Stomach (tissue), 9 donors: ENCODE results near the gene RPL12. TPM values are rescaled to one million over a fixed set of nuclear protein-coding genes. Genes with fewer than 3 reads are reported as not detected.

Experiments used
- DNase-seq, 2 donors: peaks; one replicate each; pipeline versions ENCODE4 v3.0.0 to v3.0.0-alpha.2; 2013 to 2019
- H3K27ac ChIP-seq, 5 donors: fragments of 200-600 bp in 4 of 5; sonication (generic) in 4 of 5; one replicate each; pipeline ENCODE4 v1.5.1; 2013 to 2019; ENCODE audit warnings: mild to moderate bottlenecking in 1 of 5, moderate library complexity in 1 of 5
- H3K27me3 ChIP-seq, 3 donors: fragments of 200-600 bp; sonication (generic); one replicate each; pipeline ENCODE4 v1.5.1; 2017 to 2019; ENCODE audit warnings: mixed run types in 1 of 3
- H3K36me3 ChIP-seq, 4 donors: fragments of 200-600 bp; sonication (generic); 1 replicate in 3 of 4; 2 replicates in 1 of 4; pipeline ENCODE4 v1.5.1; 2016 to 2019
- H3K4me1 ChIP-seq, 4 donors: fragments of 200-600 bp; sonication (generic); one replicate each; pipeline ENCODE4 v1.5.1; 2016 to 2019
- H3K4me3 ChIP-seq, 4 donors: fragments of 200-600 bp; sonication (generic) in 3 of 4; one replicate each; pipeline ENCODE4 v1.5.1; 2016 to 2019; ENCODE audit warnings: mild to moderate bottlenecking in 1 of 4
- H3K9me3 ChIP-seq, 4 donors: fragments of 200-600 bp; sonication (generic); one replicate each; pipeline ENCODE4 v1.5.1; 2016 to 2019
- EP300 ChIP-seq: sonication (generic); formaldehyde crosslinking; IDR thresholded peaks from one replicate; pipeline ENCODE4 v1.6.1; 2017; ENCODE audit warnings: antibody characterized with exemption
- POLR2A ChIP-seq, 4 donors: fragments of 450-650 bp; IDR thresholded peaks; one replicate each; pipeline ENCODE4 v1.6.1; 2016; ENCODE audit warnings: antibody characterized with exemption in 4 of 4, control low read depth in 2 of 4, mild to moderate bottlenecking in 1 of 4, moderate library complexity in 1 of 4
- POLR2AphosphoS5 ChIP-seq, 3 donors: sonication (generic); formaldehyde crosslinking; IDR thresholded peaks; one replicate each; pipeline ENCODE4 v1.6.1; 2016; ENCODE audit warnings: antibody characterized with exemption in 3 of 3
- WGBS, 5 donors: extraction: QIAGEN DNeasy Blood & Tissue Kit in 3 of 5; methylation state at CpG; one replicate each; pipeline versions ENCODE4 v1.1.5 to v1.1.7; 2013 to 2018; 5-methylcytosine and 5-hydroxymethylcytosine counted together
- intact Hi-C: fragments of 100-400 bp; cut with DNase I; formaldehyde crosslinking; loops from one replicate; pipeline ENCODE4 v1.15.1; 2023; ENCODE audit warnings: low total_unique reads
- polyA plus RNA-seq, 3 donors: library from polyadenylated mRNA; stranded (reverse); fragments of 200-250 nt; gene quantifications; one replicate each; pipeline ENCODE4 v1.2.3, GENCODE V29; 2013
- total RNA-seq, 5 donors: library from RNA; depleted of rRNA; stranded (reverse); fragments of >200 nt; gene quantifications; one replicate each; pipeline versions ENCODE4 v1.1.0 to v1.2.3, GENCODE V29; 2014 to 2016
- TF ChIP-seq, protein P1 (sequence below), 7 experiments: fragments of 450-650 bp in 4 of 7; fragments of 200-600 bp in 3 of 7; sonication (generic) in 3 of 7; IDR thresholded peaks; one replicate each; pipeline ENCODE4 v1.5.1; 2016 to 2019; ENCODE audit warnings: antibody characterized with exemption in 7 of 7, control low read depth in 2 of 7, mild to moderate bottlenecking in 1 of 7
- donor health status: healthy with polysubstance abuse.
- donor health status: Bipolar disorder and iron deficiency.
- donor health status: healthy.

Gene RPL12
- total and polyA plus RNA-seq, 8 donors = 187 to 4,806 (median 1,566) TPM

GRCh38 chr9:127455324-127455992, 4.3 kb upstream of the RPL12 start:
- Histone ChIP-seq H3K4me1 (peaks cover 18 to 42% (median 31%) of the 10 kb centered on the region in 4 donors), H3K27me3 (no peaks in the 10 kb centered on the region), H3K9me3 (no peaks in the 10 kb centered on the region), H3K36me3 (peaks cover 7 to 60% (median 43%) of the 10 kb centered on the region in 4 donors), H3K4me3 (no peak overlapping the region), H3K27ac (no peak overlapping the region)
- WGBS, 5 donors = 45 to 65% (median 50%) methylated on average over 6 of the region's 6 CpGs
- peak; percentile 30 to 58 for DNase-seq
- TF ChIP-seq, protein P1, sequence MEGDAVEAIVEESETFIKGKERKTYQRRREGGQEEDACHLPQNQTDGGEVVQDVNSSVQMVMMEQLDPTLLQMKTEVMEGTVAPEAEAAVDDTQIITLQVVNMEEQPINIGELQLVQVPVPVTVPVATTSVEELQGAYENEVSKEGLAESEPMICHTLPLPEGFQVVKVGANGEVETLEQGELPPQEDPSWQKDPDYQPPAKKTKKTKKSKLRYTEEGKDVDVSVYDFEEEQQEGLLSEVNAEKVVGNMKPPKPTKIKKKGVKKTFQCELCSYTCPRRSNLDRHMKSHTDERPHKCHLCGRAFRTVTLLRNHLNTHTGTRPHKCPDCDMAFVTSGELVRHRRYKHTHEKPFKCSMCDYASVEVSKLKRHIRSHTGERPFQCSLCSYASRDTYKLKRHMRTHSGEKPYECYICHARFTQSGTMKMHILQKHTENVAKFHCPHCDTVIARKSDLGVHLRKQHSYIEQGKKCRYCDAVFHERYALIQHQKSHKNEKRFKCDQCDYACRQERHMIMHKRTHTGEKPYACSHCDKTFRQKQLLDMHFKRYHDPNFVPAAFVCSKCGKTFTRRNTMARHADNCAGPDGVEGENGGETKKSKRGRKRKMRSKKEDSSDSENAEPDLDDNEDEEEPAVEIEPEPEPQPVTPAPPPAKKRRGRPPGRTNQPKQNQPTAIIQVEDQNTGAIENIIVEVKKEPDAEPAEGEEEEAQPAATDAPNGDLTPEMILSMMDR (IDR thresholded peaks at IDR 0.05) = peak in 3 of 7 experiments; percentile 13 to 29 (median 21)
- TF ChIP-seq POLR2AphosphoS5 (IDR thresholded peaks at IDR 0.05) (no peak), EP300 (no peak)
- intact Hi-C loops = no loop called here

DNA sequence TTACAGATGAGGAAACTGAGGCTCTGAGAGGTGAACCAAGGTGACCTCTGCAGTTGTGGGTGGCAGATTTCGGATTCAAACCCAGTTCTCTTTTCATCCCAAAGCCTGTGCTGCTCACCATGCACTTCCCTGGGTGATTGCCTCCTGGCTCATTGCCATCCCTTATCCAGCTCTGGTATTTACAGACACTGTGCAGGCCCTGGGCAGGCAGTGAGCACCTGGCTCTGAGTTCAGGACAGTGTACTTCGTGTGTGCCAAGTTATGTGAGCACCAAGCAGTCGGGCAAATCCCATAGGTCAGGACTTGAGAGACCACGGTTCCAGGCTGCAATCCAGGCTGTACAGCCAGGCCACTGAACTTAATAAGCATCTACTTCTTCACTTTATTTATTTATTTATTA, 1.5 kb upstream of the RPL12 start:
- peak in 2 of 3 donors; percentile 44 to 84 for TF ChIP-seq POLR2AphosphoS5 (IDR thresholded peaks at IDR 0.05)
- TF ChIP-seq, protein P1 (IDR thresholded peaks at IDR 0.05) = no peak
- Histone ChIP-seq H3K27ac (peak overlapping the region; percentile 82 to 97 (median 93)), H3K9me3 (no peaks in the 10 kb centered on the region), H3K4me1 (peaks cover 39 to 61% (median 53%) of the 10 kb centered on the region in 4 donors), H3K27me3 (no peaks in the 10 kb centered on the region), H3K36me3 (peaks cover 20 to 54% (median 42%) of the 10 kb centered on the region in 4 donors), H3K4me3 (peak overlapping the region; percentile 69 to 91 (median 82))
- intact Hi-C loops = no loop called here
- 15 to 45% (median 31%) methylated on average over 4 of the region's 4 CpGs for WGBS, 5 donors
- DNase-seq = peak; percentile 85 to 91

GRCh38 chr9:127451858-127452656, 851 bp upstream of the RPL12 start:
- intact Hi-C loops = no loop called here
- H3K4me3 ChIP-seq = peak overlapping the region; percentile 69 to 91 (median 82)
- DNase-seq = peak; percentile 44 to 79
- WGBS, 5 donors = 7 to 16% (median 8%) methylated on average over 15 to 29 of the region's 29 CpGs
- peak overlapping the region; percentile 82 to 97 (median 93) for H3K27ac ChIP-seq
- no peaks in the 10 kb centered on the region for H3K9me3 ChIP-seq
- peaks cover 39 to 61% (median 53%) of the 10 kb centered on the region in 4 donors for H3K4me1 ChIP-seq
- no peaks in the 10 kb centered on the region for H3K27me3 ChIP-seq
- TF ChIP-seq, protein P1 (IDR thresholded peaks at IDR 0.05) = no peak
- TF ChIP-seq POLR2A (IDR thresholded peaks at IDR 0.05) (no peak), EP300 (no peak), POLR2AphosphoS5 (IDR thresholded peaks at IDR 0.05) (no peak)
- peaks cover 27 to 54% (median 42%) of the 10 kb centered on the region in 4 donors for H3K36me3 ChIP-seq

GRCh38 chr9:127451608-127451857, 327 bp upstream of the RPL12 start:
- H3K4me3 ChIP-seq = peak overlapping the region; percentile 69 to 91 (median 82)
- H3K4me1 ChIP-seq = peaks cover 39 to 61% (median 53%) of the 10 kb centered on the region in 4 donors
- no peak for DNase-seq
- H3K27ac ChIP-seq = peak overlapping the region; percentile 82 to 97 (median 93)
- H3K27me3 ChIP-seq = no peaks in the 10 kb centered on the region
- no peaks in the 10 kb centered on the region for H3K9me3 ChIP-seq
- H3K36me3 ChIP-seq = peaks cover 32 to 54% (median 42%) of the 10 kb centered on the region in 4 donors
- 0 to 2% (median 0%) methylated on average over 12 to 14 of the region's 14 CpGs for WGBS, 5 donors
- TF ChIP-seq EP300 (no peak), POLR2AphosphoS5 (IDR thresholded peaks at IDR 0.05) (no peak)
- TF ChIP-seq, protein P1 (IDR thresholded peaks at IDR 0.05) = no peak
- intact Hi-C loops = no loop called here
